Thymus (tissue), 11 donors: ENCODE measurements around the gene MEIS3. TPM values are rescaled to one million over a fixed set of nuclear protein-coding genes. Genes with fewer than 3 reads are reported as not detected.

Source experiments
- DNase-seq, 9 donors: peaks; one replicate each; pipeline ENCODE4 v3.0.0-alpha.2; 2013; ENCODE audit warnings: low spot score in 9 of 9, low read depth in 6 of 9, missing footprints in 1 of 9
- H3K27ac ChIP-seq, 2 donors: one replicate each; pipeline ENCODE4 v1.5.1; 2013; ENCODE audit warnings: control low read depth in 1 of 2, low read depth in 1 of 2, low read length in 1 of 2, mild to moderate bottlenecking in 1 of 2, moderate library complexity in 1 of 2
- H3K27me3 ChIP-seq, 2 donors: one replicate each; pipeline ENCODE4 v1.5.1; 2013; ENCODE audit warnings: low read length in 1 of 2; ENCODE audit not compliant: control insufficient read depth in 2 of 2, insufficient read depth in 1 of 2
- H3K36me3 ChIP-seq, 2 donors: one replicate each; pipeline ENCODE4 v1.5.1; 2013; ENCODE audit warnings: low read length in 1 of 2, mild to moderate bottlenecking in 1 of 2, moderate library complexity in 1 of 2; ENCODE audit not compliant: control insufficient read depth in 2 of 2, insufficient read depth in 2 of 2
- H3K4me1 ChIP-seq, 2 donors: one replicate each; pipeline ENCODE4 v1.5.1; 2013; ENCODE audit warnings: low read length in 2 of 2; ENCODE audit not compliant: control insufficient read depth in 2 of 2, insufficient read depth in 2 of 2
- H3K4me3 ChIP-seq, 2 donors: one replicate each; pipeline ENCODE4 v1.5.1; 2013; ENCODE audit warnings: low read length in 2 of 2, control low read depth in 1 of 2, mild to moderate bottlenecking in 1 of 2
- H3K9me3 ChIP-seq, 2 donors: one replicate each; pipeline ENCODE4 v1.5.1; 2013; ENCODE audit warnings: low read length in 1 of 2, mild to moderate bottlenecking in 1 of 2; ENCODE audit not compliant: control insufficient read depth in 2 of 2, insufficient read depth in 1 of 2
- WGBS: extraction: QIAGEN DNeasy Blood & Tissue Kit; methylation state at CpG from one replicate; pipeline ENCODE4 v1.1.7; 2013; 5-methylcytosine and 5-hydroxymethylcytosine counted together
- polyA plus RNA-seq: library from polyadenylated mRNA; stranded (reverse); fragments of 200-250 nt; gene quantifications from one replicate; pipeline ENCODE4 v1.2.3, GENCODE V29; 2013
- total RNA-seq: library from RNA; stranded (reverse); fragments of 120-200 nt; gene quantifications from one replicate; pipeline ENCODE4 v1.2.4, GENCODE V29; 2013
- donor health status: healthy.

Gene MEIS3
- total and polyA plus RNA-seq, 2 donors, result 1.7 to 4.3 TPM

DNA sequence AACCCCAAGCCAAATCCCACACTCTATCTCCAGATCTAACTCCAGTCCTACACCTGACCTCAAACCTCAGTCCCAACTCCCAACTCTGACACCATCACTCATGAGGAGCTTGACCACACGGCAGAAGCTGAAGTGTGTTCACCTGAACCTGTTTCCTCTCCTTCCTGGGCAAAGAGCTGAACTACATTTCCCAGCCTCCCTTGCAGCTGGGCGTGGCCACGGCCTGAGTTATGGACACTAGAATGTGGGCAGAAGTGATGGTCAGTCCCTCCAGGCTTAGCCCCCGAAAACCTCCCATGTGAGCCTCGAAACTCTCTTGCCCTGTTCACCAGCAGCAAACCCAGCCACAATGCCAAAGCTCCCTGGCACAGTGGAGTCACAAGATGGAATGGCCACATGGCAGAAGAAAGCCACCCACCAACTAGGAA lies 19.5 kb upstream of the MEIS3 start:
- H3K4me1 ChIP-seq, result peaks cover 0 to 3% of the 10 kb centered on the region in 2 donors

DNA sequence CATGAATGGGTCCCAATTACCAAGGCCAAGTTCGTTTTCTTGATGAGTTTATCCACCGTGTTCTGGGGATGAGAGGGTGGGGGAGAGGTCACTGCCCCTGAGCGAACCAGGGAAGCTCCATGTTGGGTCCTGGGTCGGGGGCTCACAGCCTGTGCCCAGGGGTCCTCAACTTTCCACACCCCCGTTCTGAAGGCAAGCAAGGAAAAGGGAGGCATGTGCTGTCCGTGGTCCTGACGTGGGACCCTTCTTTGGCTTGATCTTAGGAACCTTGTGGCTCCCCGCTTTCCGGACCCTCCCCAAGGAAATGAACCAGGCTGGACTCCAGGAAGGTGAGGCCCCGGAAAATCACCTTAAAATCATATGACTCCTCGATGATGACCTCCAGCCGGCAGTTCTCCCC lies 18.2 kb upstream of the MEIS3 start:
- peaks cover 0 to 44% of the 10 kb centered on the region in 2 donors for H3K27me3 ChIP-seq
- no peak overlapping the region for H3K27ac ChIP-seq
- no peaks in the 10 kb centered on the region for H3K9me3 ChIP-seq
- DNase-seq, result peak in 1 of 9 donors; percentile 38
- peaks cover 0 to 3% of the 10 kb centered on the region in 2 donors for H3K4me1 ChIP-seq
- no peak overlapping the region for H3K4me3 ChIP-seq
- 47% methylated on average over 12 of the region's 12 CpGs for whole genome bisulfite sequencing
- no peaks in the 10 kb centered on the region for H3K36me3 ChIP-seq

More for the DNA sequence above, 19.5 kb upstream of the MEIS3 start:
- H3K36me3 ChIP-seq, result no peaks in the 10 kb centered on the region
- H3K27ac ChIP-seq, result no peak overlapping the region
- DNase-seq, result no peak
- no peak overlapping the region for H3K4me3 ChIP-seq
- H3K9me3 ChIP-seq, result peaks cover 0 to 3% of the 10 kb centered on the region in 2 donors
- 42% methylated on average over 5 of the region's 5 CpGs for WGBS
- peaks cover 0 to 51% of the 10 kb centered on the region in 2 donors for H3K27me3 ChIP-seq

DNA sequence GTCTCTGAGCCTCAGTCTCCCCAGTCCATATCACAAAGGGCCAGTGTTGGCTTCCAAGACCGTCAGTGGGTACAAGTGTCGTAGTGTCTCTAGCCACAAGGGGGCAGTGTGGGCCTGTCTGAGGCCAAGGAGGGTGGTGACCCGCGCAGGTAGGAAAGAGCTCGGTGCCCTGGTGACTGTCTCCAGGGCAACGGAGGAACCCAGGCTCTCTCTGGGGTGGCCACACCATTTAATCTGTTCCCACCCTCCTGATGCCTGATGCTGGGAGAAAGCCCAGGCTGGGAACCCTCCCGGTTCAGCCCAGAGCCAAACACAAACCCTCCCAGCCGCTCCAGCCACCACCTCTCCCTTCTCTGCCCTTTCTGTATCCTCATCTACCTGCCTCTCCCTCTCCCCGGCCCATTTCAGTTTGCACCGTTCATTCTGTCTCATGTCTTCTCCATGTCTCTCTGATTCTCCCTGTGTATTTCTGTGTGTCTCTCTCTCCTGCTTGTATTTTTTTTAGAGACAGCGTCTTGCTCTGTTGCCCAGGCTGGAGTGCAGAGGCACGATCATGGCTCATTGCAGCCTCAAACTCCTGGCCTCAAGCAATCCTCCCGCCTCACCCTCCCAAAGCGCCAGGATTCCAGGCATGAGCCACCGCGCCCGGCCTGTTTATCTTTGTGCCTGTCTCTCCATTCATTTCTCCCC lies 17.5 kb upstream of the MEIS3 start:
- H3K27ac ChIP-seq, result no peak overlapping the region
- no peaks in the 10 kb centered on the region for H3K36me3 ChIP-seq
- H3K27me3 ChIP-seq, result peaks cover 0 to 46% of the 10 kb centered on the region in 2 donors
- no peak overlapping the region for H3K4me3 ChIP-seq
- no peaks in the 10 kb centered on the region for H3K9me3 ChIP-seq
- peaks cover 0 to 3% of the 10 kb centered on the region in 2 donors for H3K4me1 ChIP-seq
- WGBS, result 38% methylated on average over 17 of the region's 17 CpGs
- peak; percentile 39 to 87 (median 67) for DNase-seq

DNA sequence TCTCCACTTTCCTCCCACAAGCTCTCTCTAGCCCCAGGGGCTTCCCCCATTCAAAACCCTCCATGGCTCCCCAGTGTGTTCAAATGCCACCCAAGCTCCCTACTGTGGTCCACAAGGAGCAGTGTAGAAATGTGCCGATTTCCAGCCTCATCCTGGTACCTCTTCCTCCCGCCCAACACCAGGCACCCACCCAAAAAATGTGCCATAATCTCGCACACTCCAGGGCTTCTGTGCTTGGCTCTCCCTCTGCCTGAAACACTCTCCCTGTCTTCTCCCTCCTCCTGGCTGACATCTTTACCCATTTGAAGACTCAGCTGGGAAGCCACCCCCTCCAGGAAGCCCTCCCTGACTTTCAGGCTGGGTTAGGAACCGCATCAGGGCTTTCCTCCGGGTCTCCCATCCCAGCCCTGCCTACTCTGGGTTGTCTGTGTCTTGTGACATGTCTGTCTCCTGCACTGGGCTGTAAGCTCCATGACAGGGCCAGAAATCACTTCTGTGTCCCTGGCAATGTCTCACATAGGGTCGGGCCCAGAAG lies 16.6 kb upstream of the MEIS3 start:
- no peaks in the 10 kb centered on the region for H3K36me3 ChIP-seq

DNA sequence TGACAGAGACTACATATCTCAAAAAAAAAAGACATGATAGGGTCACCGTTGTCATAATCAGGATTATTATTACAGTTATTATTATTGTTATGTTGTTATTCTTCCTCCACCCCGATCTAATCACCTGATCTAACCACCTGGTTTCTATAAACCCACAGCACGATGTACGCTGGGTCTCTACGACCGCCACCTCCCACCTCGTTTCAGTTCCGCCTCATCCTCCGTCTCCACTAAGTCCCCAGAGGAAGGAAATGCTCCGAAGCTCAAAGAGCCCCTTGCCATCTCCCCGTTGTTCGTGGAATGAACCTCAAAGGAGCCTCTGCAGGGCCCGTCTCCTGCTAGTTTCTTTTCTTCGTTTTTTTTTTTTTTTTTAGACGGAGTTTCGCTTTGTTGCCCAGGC lies 15.9 kb upstream of the MEIS3 start:
- Histone ChIP-seq H3K36me3 (no peaks in the 10 kb centered on the region), H3K9me3 (peaks cover 0 to 5% of the 10 kb centered on the region in 2 donors), H3K4me1 (peaks cover 0 to 3% of the 10 kb centered on the region in 2 donors), H3K27ac (no peak overlapping the region), H3K27me3 (peaks cover 14 to 54% of the 10 kb centered on the region in 2 donors), H3K4me3 (no peak overlapping the region)
- whole genome bisulfite sequencing, result 45% methylated on average over 16 of the region's 16 CpGs
- DNase-seq, result peak in 1 of 9 donors; percentile 45

More for the DNA sequence above, 16.6 kb upstream of the MEIS3 start:
- DNase-seq, result no peak
- WGBS, result 85% methylated on average over 6 of the region's 6 CpGs
- Histone ChIP-seq H3K27ac (no peak overlapping the region), H3K4me1 (peaks cover 0 to 3% of the 10 kb centered on the region in 2 donors), H3K27me3 (peaks cover 8 to 50% of the 10 kb centered on the region in 2 donors), H3K4me3 (no peak overlapping the region), H3K9me3 (no peaks in the 10 kb centered on the region)

DNA sequence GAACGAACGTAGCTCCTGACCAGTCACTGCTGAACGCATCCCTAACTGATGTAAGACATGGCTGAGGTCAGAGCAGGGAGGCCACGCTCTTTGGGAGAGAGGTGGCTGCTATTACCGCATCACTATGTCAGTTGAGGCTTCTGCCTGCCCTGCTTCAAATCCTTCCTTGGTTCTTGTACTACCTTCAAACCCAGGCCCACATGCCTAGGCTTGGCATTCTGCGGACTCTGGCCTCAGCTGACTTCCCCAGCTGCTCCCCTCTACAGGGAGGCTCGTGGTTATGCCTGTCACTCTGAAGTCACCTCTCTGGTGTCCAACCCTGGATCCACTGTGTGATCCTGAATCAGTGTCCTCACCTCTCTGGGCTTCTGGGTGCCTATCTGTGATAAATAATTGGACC lies 14.8 kb upstream of the MEIS3 start:
- peaks cover 0 to 10% of the 10 kb centered on the region in 2 donors for H3K4me1 ChIP-seq
- no peak overlapping the region for H3K4me3 ChIP-seq
- no peaks in the 10 kb centered on the region for H3K36me3 ChIP-seq
- no peak overlapping the region for H3K27ac ChIP-seq
- peaks cover 23 to 65% of the 10 kb centered on the region in 2 donors for H3K27me3 ChIP-seq
- DNase-seq, result no peak
- peaks cover 0 to 5% of the 10 kb centered on the region in 2 donors for H3K9me3 ChIP-seq
- WGBS, result 89% methylated on average over 7 of the region's 7 CpGs

DNA sequence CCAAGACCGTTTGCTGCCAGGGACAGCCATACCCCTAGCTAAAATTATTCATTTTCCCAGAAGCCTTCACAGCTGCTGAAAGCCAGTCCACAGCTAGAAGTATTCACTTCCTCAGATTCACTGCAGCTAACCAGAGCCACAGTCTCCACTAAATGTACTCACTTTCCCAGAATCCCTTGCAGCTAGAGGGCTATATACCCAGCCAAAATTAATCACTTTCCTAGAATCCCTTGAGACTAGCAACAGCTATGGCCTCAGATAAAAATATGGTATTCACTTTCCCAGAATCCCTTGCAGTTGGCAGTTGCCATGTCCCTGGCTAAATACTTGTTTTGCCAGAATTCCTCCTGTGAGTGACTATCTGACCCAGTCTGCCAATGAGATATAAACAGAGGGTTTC lies 13.8 kb upstream of the MEIS3 start:
- Histone ChIP-seq H3K4me1 (peaks cover under 1 to 20% of the 10 kb centered on the region in 2 donors), H3K27ac (no peak overlapping the region), H3K4me3 (no peak overlapping the region), H3K27me3 (peaks cover 32 to 66% of the 10 kb centered on the region in 2 donors), H3K9me3 (peaks cover 0 to 5% of the 10 kb centered on the region in 2 donors), H3K36me3 (no peaks in the 10 kb centered on the region)
- WGBS, result 15% methylated on average over 1 of the region's 1 CpG
- DNase-seq, result no peak

DNA sequence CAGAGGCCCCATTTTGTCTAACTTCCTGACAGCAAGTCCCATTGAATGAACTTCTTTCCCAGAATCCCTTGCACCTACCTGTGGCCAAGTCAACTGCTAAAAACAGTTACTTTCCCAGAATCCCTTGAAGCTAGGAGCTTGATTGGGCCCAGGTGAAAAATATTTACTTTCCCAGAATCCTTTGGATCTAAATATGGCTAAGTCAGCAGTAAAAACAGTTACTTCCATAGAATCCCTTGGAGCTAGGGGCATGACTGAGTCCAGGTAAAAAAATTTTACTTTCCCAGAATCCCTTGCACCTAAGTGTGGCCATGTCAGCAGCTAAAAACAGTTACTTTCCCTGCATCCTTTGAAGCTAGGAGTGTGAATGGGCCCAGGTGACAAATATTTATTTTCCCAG lies 13.2 kb upstream of the MEIS3 start:
- Histone ChIP-seq H3K36me3 (no peaks in the 10 kb centered on the region), H3K9me3 (peaks cover 0 to 5% of the 10 kb centered on the region in 2 donors), H3K27me3 (peaks cover 33 to 66% of the 10 kb centered on the region in 2 donors), H3K4me3 (no peak overlapping the region), H3K4me1 (peaks cover 3 to 26% of the 10 kb centered on the region in 2 donors), H3K27ac (no peak overlapping the region)
- no peak for DNase-seq

DNA sequence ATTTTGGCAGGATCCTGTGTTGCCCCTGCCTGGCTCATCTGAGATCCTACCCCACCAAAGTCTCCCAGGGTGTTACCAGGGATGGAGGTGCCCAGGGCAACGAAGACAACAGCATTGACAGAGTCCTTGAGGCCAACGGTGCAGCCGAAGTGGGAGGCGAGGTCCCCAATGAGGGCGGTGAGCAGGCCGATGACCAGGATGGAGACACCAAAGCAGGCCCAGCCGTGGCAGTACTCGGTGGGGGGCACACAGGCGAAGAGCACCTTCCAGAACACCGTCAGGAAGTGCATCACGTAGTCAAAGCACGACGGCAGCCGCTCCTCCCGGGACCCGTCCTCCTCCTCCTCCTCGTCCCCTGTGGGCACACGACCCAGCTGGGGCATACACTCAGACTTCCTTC lies 12.8 kb upstream of the MEIS3 start:
- Histone ChIP-seq H3K27ac (no peak overlapping the region), H3K36me3 (no peaks in the 10 kb centered on the region), H3K4me3 (no peak overlapping the region), H3K9me3 (peaks cover 0 to 5% of the 10 kb centered on the region in 2 donors), H3K27me3 (peaks cover 35 to 68% of the 10 kb centered on the region in 2 donors), H3K4me1 (peaks cover 3 to 28% of the 10 kb centered on the region in 2 donors)
- no peak for DNase-seq
- WGBS, result 56% methylated on average over 18 of the region's 18 CpGs
